DMS153 treated with DMSO at 0.1 percent for 48 hours (cell line): ENCODE measurements around the gene STPG2.
"Not testable (repeated sequence)": the region's sequence is repeated elsewhere in the genome, so short reads cannot be mapped to it uniquely, and the experiment has no call there.

ENCODE experiments used
- DNase-seq: peaks from one replicate; lab custom pipeline; 2025; ENCODE audit not compliant: unreplicated experiment; lab: John Stamatoyannopoulos, UW

The STPG2 gene

DNA sequence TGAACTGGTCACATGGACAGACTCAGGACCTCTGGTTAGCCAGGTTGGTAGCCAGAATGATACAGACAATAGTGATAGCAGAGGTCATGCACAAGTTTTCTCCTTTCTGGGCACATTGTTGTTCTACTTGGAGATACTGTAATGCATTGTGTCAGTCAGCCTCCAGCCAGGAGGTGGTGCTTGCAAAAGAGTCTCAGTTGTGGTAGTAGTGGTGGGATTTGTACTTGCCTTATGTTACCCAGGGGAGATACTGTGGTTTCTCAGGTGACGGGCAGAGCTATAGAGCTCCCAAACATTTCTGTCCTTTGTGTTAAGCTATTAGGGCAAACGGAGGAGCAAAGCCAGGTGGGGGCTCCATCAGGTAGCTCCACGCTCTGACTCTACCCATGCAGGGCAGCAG, 190.5 kb downstream of the STPG2 start:
- DNase-seq: no peak

GRCh38 chr4:97950836-97951235, 192.4 kb downstream of the STPG2 start:
- DNase-seq: no peak

DNA sequence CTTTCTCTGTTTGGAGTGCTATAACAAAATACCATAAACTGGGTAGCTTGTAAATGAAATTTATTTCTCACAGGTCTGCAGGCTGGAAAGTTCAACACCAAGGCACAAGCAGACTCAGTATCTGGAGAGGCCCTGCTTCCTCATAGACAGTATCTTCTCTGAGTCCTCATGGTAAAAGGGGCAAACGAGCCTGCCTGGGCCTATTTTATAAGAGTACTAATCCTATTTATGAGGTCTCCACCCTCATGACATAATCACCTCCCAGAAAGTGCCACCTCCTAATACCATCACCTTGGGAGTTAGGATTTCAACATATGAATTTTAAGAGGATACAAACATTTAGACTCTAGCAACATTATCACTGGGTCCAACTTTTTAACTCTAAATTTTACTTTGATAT, 200.3 kb downstream of the STPG2 start:
- DNase-seq: no peak

GRCh38 chr4:97942137-97942536, 201.1 kb downstream of the STPG2 start:
- no peak for DNase-seq

GRCh38 chr4:97938141-97938540, 205.1 kb downstream of the STPG2 start:
- no peak for DNase-seq

DNA sequence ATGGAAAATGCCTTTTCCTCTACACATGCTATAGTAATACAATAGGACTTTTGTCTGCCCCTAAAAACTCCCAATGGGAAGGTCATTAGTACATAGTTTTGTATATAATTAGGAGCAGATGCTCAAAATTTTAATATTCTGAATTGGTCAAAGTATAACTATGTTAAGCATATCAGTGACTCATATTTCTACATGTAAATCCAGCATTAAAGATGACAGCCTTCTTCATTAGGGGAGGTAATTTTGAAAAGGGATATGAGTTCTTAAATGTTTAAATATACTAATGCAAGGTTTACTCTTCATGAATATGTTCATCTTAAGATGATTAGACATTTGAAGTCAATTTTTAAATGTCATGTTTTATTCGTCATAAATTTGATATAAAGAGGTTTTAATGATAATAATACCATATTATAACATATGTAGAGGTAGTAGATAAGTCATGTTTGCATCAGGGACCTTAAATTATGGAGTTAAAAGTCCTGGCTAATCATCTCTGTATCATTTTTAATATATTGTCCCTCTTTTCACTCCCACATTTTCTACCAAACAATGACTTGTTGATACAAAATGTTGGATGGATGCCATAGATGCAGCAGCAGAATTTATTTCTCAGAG, 218.8 kb downstream of the STPG2 start:
- DNase-seq: no peak

DNA sequence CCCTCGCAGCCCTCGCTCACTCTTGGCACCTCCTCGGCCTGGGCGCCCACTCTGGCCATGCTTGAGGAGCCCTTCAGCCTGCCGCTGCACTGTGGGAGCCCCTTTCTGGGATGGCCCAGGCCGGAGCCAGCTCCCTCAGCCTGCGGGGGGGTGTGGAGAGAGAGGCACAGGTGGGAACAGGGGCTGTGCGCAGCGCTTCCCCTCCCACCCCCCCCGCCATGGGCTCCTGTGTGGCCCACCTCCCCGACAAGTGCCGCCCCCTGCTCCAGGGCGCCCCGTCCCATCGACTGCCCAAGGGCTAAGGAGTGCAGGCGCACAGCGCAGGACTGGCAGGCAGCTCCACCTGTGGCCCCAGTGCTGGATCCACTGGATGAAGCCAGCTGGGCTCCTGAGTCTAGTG, 220.2 kb downstream of the STPG2 start:
- DNase-seq: no peak

GRCh38 chr4:97917115-97917514, 226.2 kb downstream of the STPG2 start:
- no peak for DNase-seq

DNA sequence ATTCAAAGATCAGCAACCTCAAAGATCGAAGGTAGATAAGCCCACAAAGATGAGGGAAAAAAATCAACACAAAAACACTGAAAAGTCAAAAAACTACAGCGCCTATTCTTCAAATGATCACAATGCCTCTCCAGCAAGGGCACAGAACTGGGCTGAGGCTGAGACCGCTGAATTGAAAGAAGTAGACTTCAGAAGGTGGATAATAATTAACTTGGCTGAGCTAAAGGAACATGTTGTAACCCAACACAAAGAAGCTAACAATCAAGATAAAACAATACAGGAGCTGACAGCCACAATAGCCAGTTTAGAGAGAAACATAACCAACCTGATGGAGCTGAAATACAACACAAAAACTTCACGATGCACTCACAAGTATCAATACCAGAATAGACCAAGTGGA, 231.1 kb downstream of the STPG2 start:
- no peak for DNase-seq

DNA sequence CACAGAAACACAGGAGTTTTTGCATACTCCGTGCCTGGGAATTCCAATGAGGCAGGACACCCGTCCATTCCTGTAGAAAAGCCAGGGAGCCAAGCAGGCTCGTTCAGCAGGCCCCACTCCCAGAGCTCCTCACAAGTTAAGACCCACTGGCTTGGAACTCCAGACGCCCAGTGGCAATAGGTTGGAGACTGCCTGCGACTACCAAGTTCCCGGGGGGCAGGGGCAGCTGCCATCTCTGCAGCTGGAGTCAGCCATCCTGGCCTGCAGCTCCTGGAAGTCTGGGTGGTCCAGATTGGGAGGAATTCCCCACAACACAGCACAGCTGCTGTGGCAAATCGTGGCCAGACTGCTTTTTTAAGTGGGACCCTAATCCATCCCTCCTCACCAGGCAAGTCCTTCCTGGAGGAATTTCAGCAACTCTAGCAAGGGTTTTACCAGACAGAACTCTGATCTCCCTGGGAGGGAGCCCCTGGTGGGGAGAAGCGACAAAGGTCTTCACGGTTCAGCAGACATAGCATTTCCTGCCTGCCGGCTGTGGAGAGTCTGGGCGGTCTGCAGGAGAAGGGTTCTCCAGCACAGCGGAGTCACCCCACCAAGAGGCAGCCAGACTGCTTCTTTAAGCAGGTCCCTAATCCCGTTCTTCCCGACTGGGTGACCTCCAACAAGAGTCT, 231.9 kb downstream of the STPG2 start:
- DNase-seq: no peak

GRCh38 chr4:97910005-97910404, 233.3 kb downstream of the STPG2 start:
- DNase-seq: no peak

GRCh38 chr4:97903436-97904189, 239.7 kb downstream of the STPG2 start:
- not testable (repeated sequence) for DNase-seq

DNA sequence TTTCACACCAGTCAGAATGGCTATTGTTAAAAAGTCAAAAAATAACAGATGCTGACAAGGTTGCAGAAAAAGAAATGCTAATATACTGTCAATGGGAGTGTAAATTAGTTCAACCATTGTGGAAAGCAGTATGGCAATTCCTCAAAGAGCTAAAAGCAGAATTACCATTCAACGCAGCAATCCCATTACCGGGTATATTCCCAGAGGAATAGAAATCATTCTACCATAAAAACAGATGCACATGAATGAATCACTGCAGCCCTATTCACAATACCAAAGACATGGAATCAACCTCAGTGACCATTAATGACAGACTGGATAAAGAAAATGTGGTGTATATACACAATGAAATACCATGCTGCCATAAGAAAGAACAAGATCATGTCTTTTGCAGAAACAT, 243.0 kb downstream of the STPG2 start:
- DNase-seq: no peak

DNA sequence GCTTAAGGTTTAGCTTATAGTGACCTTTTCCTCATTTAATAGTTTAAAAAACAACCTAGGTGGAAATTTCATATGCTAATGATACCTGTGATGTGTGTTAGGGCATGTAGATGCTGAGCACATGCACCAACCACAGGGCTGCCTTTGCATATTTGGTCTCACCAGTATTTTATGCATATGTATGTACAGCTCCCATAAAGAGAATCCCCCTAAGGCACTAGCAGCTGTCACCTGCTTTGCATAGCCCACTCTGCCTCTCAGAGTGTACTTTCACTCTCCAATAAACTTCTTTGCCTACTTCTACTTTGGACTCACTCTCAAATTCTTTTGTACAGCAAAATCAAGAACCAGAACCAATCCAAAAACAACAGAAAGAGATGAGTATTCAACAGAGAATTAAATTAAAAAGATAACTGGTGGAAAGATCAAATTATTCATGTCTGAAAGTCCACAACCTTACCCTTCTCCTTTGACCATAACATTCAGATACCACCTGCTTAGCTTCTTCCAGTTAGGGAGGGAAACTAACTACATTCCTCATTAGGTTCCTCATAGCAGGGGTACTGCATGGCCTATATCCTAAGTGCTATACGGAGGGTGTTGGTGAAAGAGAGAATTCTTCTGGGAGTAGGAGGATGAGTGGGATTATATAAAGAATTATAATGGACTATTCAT, 250.5 kb downstream of the STPG2 start:
- no peak for DNase-seq

GRCh38 chr4:97879942-97880341, 263.3 kb downstream of the STPG2 start:
- DNase-seq: no peak

GRCh38 chr4:97868097-97868496, 275.2 kb downstream of the STPG2 start:
- DNase-seq: no peak

GRCh38 chr4:97867557-97868091, 275.7 kb downstream of the STPG2 start:
- DNase-seq: no peak

DNA sequence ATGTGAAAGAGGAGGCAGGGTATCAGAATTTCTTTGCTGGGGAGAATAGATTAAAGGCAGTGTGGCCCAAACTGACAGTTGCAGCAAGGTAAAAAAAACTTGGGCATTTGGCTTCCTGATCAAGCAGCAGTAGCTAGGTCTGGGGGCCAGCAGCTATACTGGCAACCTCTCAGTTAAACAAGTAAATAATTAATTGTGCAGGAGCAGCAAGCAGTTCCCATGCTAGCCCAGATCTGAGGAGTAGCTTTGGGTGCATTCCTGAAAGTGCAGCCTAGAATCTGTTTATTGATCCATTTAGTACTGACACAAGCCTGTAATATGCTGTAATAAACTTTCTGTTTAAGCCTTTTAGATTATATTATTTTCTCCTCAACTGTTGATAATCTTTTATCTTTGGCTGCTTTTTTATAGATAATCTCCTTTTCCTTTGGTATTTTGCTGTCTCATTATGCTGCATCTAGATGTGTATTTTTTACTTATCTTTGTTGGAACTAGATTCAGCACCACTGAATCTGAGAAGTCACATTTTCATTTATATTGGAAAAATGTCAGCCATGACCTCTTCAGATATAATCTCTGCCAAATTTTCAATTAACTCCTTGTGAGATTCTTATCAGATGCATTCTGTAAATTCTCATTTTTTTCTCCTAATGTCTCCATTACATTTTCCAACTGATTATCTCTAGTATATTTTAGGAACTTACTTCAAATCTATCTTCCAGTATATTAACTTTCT, 276.3 kb downstream of the STPG2 start:
- DNase-seq: no peak

- DNase-seq: no peak
These were observed 292.2 kb downstream of the STPG2 start for GRCh38 chr4:97851115-97851514.

DNA sequence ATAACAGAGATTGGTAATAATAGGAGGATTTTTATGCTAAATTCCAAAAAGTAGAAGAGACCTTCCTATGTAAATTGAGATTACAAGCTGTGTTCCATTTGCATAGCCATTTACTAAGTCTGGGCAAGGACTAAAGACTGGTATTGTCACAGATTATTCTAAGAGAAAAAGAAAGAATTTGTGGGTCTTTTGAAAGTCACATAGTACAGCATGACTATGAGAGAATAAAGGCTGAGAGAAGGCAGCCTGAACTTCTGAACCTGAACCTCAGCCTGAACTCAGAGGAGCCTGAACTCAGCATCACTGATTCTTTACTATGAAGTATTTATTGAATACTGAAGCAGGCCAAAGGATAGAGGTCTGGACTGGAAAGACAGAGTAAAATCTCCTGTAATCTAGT, 297.5 kb downstream of the STPG2 start:
- no peak for DNase-seq

DNA sequence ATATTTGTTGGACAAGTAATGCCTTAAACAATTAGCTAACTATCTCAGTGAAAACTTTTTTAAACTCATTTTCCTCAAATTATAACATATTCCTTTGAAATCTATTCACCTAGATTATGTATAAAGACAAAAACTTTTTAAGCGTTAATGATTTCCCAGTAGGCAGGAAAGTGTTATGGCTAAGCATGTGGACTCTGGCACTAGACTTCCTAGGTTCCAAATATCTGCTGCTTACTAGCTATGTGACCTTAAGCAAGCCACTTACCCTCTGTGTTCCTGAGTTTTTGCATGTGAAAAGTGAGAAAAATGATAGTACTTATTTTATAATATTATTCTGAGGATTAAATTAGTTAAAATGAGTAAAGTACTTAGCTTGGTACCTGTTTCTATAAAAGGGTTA, 301.8 kb downstream of the STPG2 start:
- DNase-seq: no peak
